Limb (tissue), 2 donors: ENCODE data around the gene CHCHD6.
"Not testable (repeated sequence)": the region's sequence is repeated elsewhere in the genome, so short reads cannot be mapped to it uniquely, and the experiment has no call there.

Experiments used
- DNase-seq, 2 donors: peaks; one replicate each; pipeline ENCODE4 v3.0.0-alpha.2; 2016; ENCODE audit errors: extremely low spot score in 2 of 2

CHCHD6 gene

GRCh38 chr3:126766653-126767052 is 62.6 kb downstream of the CHCHD6 start:
- DNase-seq, result no peak

GRCh38 chr3:126768903-126769302 is 64.9 kb downstream of the CHCHD6 start:
- no peak for DNase-seq

GRCh38 chr3:126770096-126770495 is 66.1 kb downstream of the CHCHD6 start:
- no peak for DNase-seq

DNA sequence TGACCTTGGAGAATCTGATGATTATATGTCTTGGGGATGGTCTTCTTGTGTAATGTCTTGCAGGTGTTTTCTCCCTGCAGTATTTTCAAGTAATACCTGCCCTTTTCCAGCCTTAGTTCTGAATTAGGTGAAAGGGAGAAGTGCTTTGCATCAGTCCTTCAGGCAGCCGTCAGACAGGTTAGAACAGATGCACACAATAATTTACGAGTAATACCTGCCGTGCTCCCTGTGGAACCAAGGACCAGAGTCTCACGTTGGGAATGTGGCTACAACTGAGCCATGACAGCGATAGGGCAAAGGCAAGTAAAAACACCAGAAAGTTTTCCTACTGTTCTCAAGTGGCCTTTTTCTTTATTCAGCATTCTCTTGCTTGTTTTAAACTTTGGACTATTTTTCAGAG is 69.1 kb downstream of the CHCHD6 start:
- no peak for DNase-seq

GRCh38 chr3:126773783-126774182 is 69.7 kb downstream of the CHCHD6 start:
- DNase-seq, result no peak

- DNase-seq, result no peak
These were observed 73.3 kb downstream of the CHCHD6 start for GRCh38 chr3:126777366-126777765.

DNA sequence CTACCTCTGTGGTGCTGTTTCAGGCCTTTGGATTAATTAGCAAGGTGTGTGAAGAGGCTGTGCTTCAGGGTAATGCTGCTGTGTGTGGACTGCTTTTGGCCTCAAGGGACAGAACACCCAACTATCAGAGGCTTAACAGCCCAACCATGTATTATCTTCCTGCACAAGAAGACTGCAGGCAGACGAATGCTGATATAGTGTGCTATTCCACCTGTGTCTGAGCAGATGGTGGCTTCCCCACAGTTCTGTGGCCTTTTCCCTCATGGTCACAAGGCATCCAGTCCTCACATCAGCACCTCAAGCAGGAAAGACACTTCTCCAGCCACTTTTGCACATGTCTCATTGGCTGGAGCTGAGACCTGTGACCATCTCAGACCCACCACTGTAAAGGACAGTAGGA is 76.6 kb downstream of the CHCHD6 start:
- DNase-seq, result no peak

DNA sequence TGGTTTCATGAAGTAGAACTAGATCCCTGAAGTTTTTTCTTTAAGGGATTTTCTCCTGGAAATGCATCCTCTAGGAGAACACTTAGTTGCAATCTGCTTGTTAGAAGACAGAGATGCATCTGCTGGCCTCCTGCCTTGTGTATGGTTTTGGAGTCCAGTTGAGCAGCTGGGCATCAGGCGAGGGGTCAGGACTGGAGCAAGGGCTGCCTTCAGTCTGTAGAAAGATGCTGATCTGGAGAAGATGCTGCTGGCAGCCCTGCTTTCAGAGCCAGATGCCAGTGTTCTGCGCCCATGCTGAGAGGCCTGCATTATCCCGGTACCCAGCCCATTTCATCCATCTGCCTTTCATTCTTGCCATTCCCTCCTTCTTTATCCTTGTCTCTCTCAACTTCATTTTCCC is 77.4 kb downstream of the CHCHD6 start:
- DNase-seq, result no peak

DNA sequence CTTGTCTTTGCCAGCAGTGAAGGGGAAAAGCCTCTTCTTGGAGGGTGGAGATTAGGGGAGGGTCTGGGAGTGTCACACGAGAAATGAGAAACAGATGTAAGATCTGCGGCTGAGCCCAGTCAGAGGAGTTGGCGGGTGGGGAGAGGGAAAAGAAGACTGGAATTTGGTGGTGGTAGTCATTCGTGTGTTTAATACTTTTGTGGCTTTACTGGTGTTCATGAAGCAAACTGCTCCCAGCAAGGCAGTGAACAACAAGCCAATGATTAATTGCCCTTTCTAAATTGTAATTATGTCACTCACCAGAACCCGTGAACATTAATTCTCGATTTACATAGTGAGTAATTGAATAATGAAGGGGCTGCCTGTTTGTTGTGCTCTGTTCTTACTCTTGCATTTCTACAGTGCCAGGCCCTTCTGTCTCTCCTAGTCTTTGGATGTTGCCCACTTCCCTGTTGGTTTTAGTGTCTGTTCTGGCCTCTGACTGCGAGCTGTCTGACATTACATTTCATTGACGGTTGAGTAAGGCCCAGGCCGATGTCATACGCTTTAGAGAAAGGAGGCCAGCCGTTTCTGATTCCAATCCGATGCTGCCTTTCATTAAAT is 78.0 kb downstream of the CHCHD6 start:
- peak; percentile 44 to 77 for DNase-seq

DNA sequence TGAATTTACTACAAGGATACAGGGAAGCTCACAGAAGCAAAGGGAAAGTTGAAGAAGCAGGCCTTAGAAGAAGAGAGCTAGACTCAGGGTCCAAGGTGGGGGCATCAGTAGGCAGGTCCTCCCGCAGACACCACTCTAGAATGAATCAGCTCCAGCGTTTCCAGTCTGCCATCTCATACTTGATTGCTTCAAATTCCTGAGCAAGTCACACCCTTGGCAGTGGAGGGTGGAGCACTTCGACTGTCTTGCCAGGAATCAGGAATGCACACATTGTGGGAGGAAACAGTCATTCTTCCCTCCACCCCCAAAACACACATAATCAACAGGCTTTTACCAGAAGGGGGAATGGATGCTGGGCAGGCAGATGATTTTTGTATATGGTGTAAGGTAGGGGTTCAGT is 78.5 kb downstream of the CHCHD6 start:
- peak in 1 of 2 donors; percentile 20 for DNase-seq

DNA sequence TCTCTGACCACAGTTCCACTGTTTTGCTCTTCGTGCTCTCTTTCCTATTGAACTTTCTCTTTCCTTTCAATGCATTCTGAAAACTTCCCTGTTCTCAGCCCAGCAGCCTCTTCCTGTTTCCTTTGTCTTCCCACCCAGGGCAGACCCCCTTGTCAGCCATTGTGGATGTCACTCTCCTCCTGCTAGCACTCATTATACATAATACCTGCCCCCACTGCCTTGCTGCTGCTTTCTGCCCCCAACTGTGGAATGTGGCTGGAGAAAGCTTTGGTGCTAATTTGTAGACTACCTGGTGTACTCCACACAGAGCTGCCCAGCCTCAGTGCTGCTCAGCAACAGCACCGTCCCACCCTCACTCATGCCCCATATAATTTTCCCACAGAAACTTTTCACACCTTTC is 80.2 kb downstream of the CHCHD6 start:
- DNase-seq, result no peak

GRCh38 chr3:126791320-126791719 is 87.3 kb downstream of the CHCHD6 start:
- DNase-seq, result not testable (repeated sequence)

- no peak for DNase-seq
These were observed 89.0 kb downstream of the CHCHD6 start for GRCh38 chr3:126792998-126793397.

DNA sequence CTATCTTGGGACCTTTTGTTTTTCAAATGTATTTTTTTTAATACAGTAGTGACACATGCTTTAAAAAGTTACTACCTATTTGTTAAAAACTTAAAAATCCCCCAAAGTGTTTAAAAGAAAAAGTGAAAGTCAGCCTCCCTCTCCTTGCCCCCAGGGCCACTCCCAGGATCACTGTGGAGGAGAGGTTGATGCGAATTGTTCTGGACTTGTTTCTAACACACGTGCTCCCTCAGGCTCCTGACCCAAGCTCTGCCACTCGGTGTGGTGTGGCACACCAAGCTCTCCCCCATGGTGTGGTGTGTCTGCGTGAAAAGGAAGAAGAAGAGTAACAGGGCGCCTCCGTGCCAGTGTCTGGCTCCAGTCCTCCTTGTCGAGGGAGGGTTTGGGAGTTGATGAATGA is 93.5 kb downstream of the CHCHD6 start:
- DNase-seq, result no peak

GRCh38 chr3:126798521-126798920 is 94.5 kb downstream of the CHCHD6 start:
- DNase-seq, result no peak

DNA sequence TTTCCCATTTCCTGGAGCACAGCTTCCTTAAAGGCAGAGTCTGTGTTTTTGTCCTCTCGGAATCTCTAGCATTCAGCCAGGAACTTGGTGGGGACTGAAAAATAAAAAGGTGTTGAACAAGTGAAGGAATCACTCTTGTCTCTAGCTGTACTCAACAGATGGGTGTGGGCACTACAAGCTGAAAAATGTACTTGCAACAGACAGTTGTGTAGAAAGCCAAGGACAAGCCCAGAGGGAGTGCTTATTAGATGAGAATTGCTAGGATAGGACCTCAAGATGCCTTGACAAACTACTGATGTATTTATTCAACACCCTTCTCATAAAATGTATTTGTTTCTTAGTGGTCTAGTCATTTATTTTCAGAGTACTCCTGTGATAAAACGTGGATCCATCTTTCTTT is 95.1 kb downstream of the CHCHD6 start:
- no peak for DNase-seq

- not testable (repeated sequence) for DNase-seq
These were observed 97.3 kb downstream of the CHCHD6 start for GRCh38 chr3:126801312-126801711.

GRCh38 chr3:126807795-126808194 is 103.8 kb downstream of the CHCHD6 start:
- no peak for DNase-seq

DNA sequence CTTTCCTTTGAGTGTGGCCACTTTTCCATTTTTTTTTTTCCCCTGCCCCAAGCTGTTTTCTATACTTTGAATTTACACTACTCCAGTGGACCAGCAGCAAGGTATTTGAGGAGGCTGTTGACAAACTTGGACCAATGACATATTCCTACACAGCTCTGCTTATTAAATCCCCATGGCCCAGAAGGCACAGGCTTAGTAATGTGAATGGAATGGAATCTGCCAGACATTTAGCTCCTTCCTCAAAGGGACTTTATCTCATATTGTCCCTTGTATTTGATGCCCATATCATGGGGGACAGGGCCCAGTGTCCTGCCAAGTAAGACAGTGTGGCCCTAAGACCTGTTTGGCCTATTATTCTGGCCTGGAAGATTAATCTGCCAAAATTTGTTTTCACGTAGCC is 107.5 kb downstream of the CHCHD6 start:
- no peak for DNase-seq

DNA sequence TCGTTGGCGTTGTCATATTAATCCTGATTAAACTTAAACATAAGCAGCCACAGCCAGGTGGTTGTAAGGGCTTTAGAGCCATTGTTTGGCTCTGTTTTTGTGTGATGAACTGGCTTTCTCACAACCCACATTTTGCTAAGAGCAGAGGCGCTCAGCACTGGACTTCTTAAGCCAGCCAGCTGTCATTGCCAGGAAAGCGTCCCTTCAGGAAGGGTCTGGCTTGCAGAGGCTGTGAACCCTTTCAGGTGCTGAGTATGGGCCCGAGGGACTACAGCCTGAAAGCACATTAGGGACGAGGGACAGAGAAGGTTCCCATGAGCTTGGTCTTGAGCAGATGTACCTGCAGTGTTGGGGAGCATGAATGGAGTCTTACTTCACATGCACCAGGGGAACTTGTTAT is 112.3 kb downstream of the CHCHD6 start:
- DNase-seq, result no peak

DNA sequence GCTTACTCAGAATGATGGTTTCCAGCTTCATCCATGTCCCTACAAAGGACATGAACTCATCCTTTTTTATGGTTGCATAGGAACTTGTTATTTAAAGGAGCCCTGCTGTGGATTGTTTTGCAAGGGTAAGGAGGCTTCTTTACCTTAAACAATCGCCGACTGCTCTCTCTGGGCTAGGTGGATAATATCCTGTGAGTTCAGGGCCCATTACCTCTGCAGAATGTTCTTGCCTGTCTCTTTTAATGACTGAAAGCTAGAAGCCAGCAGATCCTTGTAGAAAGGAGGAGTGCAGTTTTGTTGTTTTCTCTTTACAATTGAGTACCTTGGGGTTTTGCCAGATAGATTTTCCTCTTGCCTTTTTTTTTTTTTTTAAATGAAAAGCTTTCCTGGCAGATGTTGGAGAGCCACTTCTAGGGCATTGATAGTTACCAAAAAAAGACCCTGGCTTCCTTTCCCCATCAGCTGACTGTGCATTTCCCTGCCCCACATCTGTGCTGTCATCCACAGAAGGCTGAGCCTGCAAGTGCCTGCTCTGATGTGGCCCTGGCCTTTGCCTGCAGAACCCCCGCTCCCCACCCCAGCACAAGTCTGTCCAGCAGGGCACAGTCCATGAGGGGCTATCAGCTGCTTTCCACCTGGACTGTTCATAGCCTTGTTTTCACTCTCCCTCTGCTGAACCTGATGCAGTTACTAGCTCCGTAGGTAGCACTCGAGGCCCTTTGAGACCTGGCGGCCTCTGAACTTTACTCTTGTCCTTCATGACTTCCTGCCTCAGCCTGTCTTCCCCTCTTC is 113.1 kb downstream of the CHCHD6 start:
- peak in 1 of 2 donors; percentile 32 for DNase-seq

GRCh38 chr3:126817781-126818180 is 113.7 kb downstream of the CHCHD6 start:
- DNase-seq, result no peak

- no peak for DNase-seq
These were observed 114.5 kb downstream of the CHCHD6 start for GRCh38 chr3:126818400-126819095.
